ENCODE results near the gene NLRP5. TPM values are rescaled to one million over a fixed set of nuclear protein-coding genes. Genes with fewer than 3 reads are reported as not detected.

The NLRP5 gene
- total RNA-seq, 2 experiments from 2014 or later = not detected

DNA sequence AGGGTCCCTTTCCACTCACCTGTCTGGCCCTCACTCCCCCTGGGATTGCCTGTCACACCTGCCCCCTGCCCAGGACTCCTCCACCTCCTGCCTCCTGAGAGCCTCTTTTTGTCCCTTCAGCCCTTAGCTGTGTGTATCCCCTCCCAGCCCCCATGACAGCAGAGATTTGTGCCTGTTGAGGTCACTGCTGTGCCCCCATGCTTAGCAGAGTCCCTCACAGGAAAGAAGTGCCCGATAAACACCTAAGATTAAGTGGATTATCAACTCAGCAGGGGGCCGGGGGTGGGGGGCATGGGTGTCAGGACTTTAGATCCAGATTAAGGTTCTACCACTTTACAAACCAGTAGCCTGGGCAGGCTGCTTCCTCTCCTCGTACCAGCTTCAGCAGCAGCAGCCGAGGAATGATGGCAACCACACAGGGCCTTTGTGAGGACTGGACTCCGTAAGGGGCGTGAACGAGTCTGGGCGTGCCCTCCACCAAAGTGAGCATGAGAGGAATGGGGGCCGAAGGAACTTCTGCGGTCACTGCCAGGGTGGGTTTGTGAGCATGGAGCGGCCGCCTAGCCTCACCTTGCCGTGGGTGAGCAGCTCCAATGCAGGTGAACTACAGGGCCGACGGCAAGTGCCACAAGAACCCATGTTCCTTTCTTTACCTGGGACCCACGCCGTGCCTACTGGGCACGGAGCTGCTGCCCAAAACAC lies 98.4 kb downstream of the NLRP5 start:
- no peak overlapping the region for H3K4me3 Mint-ChIP-seq
- H3K4me1 Mint-ChIP-seq = peaks cover 10% of the 10 kb centered on the region
- ChIA-PET CTCF (interaction anchor here (1.1 to 1.3 kb wide), 2 partner anchors 19 to 20 kb away, joined by 3 to 6 read pairs; no protein-coding TSS in a partner anchor), POLR2A (no interaction called here)
- no peaks in the 10 kb centered on the region for H3K9me3 Mint-ChIP-seq
- H3K27ac Mint-ChIP-seq = no peak overlapping the region
- H3K36me3 Mint-ChIP-seq (ENCODE audit: low read depth) = peaks cover 11% of the 10 kb centered on the region
- peaks cover 4% of the 10 kb centered on the region for H3K27me3 Mint-ChIP-seq
- no peak for DNase-seq

DNA sequence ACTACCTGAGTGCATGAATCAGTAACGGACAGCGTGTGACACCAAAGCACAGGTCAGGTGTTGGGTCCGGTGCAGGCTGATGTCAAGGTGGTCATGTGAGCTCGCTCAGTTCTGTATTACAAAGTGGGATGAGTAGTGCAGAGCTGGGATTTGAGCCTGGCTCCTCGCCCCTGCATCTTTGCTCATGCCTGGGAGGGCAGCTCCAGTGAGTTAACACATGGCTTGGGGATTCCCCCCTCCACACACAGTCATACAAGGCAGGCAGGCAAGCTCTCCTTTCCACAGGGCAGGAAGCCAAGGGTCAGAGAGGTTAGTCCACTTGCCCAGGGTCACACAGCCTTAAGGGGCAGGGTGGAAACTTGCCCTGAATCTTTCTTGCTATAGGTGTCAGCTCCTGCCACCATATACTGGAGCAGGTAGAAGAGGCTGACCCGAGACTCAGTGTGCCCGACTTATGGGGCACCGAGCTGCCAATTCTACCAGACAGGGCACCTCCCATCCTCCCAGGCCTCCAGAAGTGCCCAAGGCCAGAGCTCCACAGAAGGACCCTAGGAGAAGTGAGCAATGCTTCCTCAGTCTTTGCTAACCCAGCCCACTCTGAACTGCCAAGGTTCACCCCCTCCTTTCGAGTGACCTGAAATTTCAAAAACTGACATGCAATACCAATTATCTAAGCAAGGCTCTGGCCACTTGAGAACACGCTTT lies 99.1 kb downstream of the NLRP5 start:
- Mint-ChIP-seq H3K4me1 (peaks cover 9% of the 10 kb centered on the region), H3K36me3 (ENCODE audit: low read depth) (peaks cover 16% of the 10 kb centered on the region), H3K4me3 (no peak overlapping the region), H3K27me3 (peaks cover 4% of the 10 kb centered on the region), H3K9me3 (no peaks in the 10 kb centered on the region), H3K27ac (no peak overlapping the region)
- ChIA-PET POLR2A (no interaction called here), CTCF (interaction anchor here (1.1 to 1.3 kb wide), 2 partner anchors 19 to 20 kb away, joined by 3 to 6 read pairs; no protein-coding TSS in a partner anchor)
- DNase-seq = no peak

DNA sequence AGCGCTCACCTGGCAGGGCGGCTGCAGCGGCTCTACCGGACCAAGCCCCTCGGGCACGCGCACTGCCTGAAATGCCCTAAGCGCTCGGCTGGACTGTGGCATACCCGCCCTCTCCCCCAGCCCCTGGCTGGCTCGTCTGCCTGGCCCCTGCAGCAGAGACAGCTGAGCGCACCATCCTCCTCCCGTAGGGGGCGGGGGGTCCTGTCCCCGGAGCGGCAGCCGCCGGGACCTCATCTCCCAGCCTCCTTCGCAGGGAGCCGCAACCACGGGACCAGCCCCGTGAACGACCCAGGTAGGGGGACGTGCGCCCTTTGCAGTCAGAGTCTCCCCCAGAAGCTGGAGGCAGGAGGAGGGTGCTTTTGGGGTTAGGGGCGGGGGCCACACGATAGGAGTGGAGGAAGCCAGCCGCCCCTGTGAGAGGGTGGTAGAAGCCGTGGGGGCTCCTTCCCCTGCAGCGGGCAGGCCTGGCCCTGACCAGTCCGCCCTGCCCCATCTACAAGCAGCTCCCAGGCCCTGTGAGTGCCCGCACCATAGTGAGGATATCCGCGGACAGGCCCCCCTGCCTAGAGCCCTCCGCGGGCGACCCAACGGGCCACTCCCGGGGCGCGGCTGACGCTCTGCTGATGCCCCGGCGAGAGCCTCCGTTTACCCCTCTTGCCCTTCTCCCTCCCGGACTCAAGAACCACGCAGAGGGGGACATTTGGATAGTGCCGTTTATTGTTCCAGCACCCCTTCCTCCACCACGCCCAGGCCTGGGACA lies 100.3 kb downstream of the NLRP5 start:
- H3K4me1 Mint-ChIP-seq = peaks cover 11% of the 10 kb centered on the region
- CTCF ChIA-PET = no interaction called here
- POLR2A ChIA-PET = no interaction called here
- H3K27ac Mint-ChIP-seq = no peak overlapping the region
- peaks cover 26% of the 10 kb centered on the region for H3K36me3 Mint-ChIP-seq (ENCODE audit: low read depth)
- no peaks in the 10 kb centered on the region for H3K27me3 Mint-ChIP-seq
- no peak for DNase-seq
- H3K4me3 Mint-ChIP-seq = no peak overlapping the region
- no peaks in the 10 kb centered on the region for H3K9me3 Mint-ChIP-seq

DNA sequence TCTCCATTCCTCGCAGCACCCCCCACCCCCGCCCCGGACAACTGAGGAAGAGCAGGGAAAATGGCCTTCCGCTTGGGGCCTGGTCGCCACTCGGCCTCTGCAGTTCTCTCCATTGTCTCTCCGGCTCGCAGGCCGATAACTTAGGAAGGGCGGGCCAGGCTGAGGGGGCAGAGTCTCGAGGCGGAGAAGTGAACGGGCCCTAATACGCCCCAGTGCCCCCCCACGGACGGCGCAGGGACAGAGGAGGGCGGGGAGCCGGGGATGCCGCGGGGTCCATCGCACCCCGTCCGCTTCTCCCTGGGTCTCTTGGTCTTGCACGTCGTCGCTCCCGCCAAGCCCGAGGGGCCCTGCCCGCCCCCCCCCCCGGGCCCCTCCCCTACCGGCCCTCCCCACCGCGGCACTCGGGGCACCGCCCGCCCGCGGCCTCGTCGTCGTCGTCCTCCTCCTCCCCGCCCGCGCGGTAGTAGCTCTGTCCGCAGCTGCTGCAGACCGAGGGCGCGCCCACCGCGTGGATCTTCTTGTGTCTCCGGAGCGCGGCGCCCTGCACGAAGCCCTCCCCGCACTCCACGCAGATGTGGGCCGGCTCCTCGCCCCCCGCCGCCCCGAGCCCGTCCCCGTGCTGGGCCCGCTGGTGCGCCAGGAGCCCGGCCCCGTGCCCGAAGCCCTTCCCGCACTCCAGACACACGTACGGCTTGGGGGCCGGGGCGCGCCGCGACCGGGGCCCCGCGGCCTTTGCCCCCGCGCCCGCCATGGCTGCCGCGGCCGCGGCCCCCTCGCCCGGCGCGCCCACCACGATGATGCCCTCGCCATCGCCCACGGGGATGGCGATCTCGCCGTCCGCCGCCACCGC lies 101.3 kb downstream of the NLRP5 start:
- Mint-ChIP-seq H3K4me3 (no peak overlapping the region), H3K4me1 (peaks cover 13% of the 10 kb centered on the region), H3K36me3 (ENCODE audit: low read depth) (peaks cover 30% of the 10 kb centered on the region), H3K9me3 (peaks cover 4% of the 10 kb centered on the region), H3K27ac (no peak overlapping the region), H3K27me3 (no peaks in the 10 kb centered on the region)
- ChIA-PET CTCF (no interaction called here), POLR2A (no interaction called here)
- no peak for DNase-seq

DNA sequence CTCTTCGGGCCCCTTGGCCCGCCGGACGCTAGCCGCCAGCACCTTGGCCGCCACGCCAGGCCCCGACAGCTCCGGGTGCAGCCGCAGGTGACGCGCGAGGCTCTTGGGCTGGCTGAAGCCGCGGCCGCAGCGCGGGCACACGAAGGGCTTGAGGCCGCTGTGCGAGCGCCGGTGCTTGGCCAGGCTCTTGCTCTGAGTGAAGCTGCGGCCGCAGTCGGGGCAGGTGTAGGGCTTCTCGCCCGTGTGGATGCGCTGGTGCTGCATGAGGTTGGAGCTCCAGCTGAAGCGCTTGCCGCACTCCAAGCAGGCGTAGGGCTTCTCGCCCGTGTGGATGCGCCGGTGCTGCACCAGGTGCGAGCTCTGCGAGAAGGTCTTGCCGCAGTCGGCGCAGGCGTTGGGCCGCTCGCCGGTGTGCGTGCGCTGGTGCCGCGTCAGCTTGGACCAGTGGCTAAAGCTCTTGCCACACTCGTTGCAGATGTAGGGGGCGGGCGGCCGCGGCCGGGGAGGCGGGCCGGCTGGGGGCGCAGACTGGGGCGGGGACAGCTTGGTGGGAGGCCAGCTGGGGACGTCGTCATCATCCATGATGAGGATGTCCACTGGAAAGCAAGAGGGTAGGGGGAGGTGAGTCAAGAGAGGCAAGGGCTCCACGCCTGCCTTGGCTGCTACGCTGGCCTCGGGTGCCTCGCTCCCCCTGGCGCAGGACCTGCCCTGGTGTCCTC lies 102.1 kb downstream of the NLRP5 start:
- H3K4me3 Mint-ChIP-seq = no peak overlapping the region
- H3K4me1 Mint-ChIP-seq = peaks cover 16% of the 10 kb centered on the region
- no peaks in the 10 kb centered on the region for H3K27me3 Mint-ChIP-seq
- no peak for DNase-seq
- H3K27ac Mint-ChIP-seq = no peak overlapping the region
- ChIA-PET POLR2A (no interaction called here), CTCF (no interaction called here)
- peaks cover 38% of the 10 kb centered on the region for H3K36me3 Mint-ChIP-seq (ENCODE audit: low read depth)
- H3K9me3 Mint-ChIP-seq = peaks cover 12% of the 10 kb centered on the region

DNA sequence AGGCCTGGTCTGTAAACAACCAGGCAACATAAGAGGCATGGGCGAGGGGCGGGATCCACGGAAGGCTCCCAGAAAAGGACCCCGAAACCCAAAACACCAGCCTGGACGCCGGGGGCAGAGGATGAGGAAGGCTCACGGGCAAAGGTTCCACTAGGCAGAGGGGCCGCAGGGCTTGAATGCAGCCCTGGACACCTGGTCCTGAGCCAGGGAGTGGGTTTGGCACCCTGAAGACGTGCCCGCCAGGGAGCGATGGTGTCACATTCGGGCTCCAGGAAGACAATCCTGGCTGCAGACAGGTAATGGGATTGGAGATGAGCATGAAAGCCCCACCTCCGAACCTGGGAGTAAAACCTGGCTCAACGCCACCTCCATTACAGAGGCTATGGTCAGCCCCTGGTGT lies 102.8 kb downstream of the NLRP5 start:
- H3K9me3 Mint-ChIP-seq = peaks cover 13% of the 10 kb centered on the region
- ChIA-PET CTCF (interaction anchor here (1.4 kb wide), 1 partner anchor 12 kb away, joined by 3 read pairs; no protein-coding TSS in a partner anchor), POLR2A (no interaction called here)

DNA sequence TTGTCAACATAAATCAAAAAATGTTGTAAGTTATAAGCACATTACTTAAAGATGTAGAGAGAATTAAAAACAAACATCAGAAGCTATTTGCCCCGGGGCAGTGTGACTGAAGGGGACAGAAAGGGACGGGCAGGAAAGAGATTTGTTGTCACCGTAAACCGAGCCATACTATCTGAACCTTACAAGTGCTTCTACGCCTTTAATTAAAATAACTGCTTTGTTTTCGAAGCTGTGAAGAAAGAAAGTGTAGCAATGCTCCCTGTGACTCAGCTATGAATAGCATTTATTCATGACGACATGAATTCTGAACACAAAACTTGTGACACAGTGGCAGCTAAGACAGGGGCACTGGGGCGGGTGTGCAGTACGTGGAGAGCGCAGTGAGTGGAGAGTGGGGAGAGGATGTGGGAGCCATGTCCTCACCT lies 104.5 kb downstream of the NLRP5 start:
- Mint-ChIP-seq H3K27me3 (no peaks in the 10 kb centered on the region), H3K4me3 (no peak overlapping the region), H3K4me1 (peaks cover 16% of the 10 kb centered on the region), H3K36me3 (ENCODE audit: low read depth) (peaks cover 57% of the 10 kb centered on the region), H3K27ac (no peak overlapping the region), H3K9me3 (peaks cover 15% of the 10 kb centered on the region)
- no peak for DNase-seq
- POLR2A ChIA-PET = no interaction called here
- CTCF ChIA-PET = interaction anchor here (0.7 to 1.0 kb wide), 3 partner anchors 12 to 15 kb away, joined by 3 read pairs; no protein-coding TSS in a partner anchor

More for the DNA sequence above, 102.8 kb downstream of the NLRP5 start:
- Mint-ChIP-seq H3K4me1 (peaks cover 16% of the 10 kb centered on the region), H3K36me3 (ENCODE audit: low read depth) (peaks cover 43% of the 10 kb centered on the region), H3K27me3 (no peaks in the 10 kb centered on the region), H3K27ac (no peak overlapping the region), H3K4me3 (no peak overlapping the region)
- no peak for DNase-seq

DNA sequence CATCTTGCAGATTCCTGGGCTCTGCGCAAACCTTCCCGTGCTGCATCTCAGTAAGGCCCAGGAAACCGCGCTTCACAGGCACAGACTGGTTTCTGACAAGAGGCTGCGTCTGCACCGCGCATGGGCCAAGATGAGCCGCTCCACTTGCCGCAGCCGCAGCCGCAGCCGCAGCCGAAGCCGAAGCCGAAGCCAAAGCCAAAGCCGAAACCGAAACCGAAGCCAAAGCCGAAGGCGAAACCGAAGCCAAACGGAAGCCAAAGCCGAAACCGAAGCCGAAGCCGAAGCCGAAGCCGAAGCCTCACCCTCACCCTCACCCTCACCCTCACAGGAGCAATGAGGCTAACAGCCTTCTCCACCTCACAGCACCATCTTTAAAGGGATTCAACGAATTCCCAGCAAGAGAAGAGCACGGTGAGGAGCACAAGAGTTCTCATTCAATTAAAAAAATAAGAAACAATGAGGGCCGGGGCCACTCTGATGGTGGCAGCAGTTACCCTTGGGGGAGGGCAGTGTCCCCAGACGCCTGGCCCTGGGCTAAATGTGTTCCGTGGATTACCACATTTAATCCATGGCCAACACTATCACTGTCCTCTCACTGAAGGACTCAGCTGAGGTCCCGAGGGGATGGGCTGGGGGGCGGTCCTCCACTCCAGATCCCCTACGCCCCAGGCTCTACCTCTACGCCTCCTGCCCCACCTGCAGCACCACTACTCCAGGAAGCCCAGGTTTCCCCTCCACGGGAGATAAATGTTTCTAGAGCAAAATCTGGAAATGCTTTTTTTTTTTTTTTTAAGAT lies 105.4 kb downstream of the NLRP5 start:
- H3K27ac Mint-ChIP-seq = peak overlapping the region; percentile 67
- H3K4me3 Mint-ChIP-seq = peak overlapping the region; percentile 50
- POLR2A ChIA-PET = no interaction called here
- peaks cover 16% of the 10 kb centered on the region for H3K4me1 Mint-ChIP-seq
- H3K27me3 Mint-ChIP-seq = no peaks in the 10 kb centered on the region
- peak; percentile 34 for DNase-seq
- H3K36me3 Mint-ChIP-seq (ENCODE audit: low read depth) = peaks cover 56% of the 10 kb centered on the region
- H3K9me3 Mint-ChIP-seq = peaks cover 15% of the 10 kb centered on the region
- CTCF ChIA-PET = interaction anchor here (0.7 to 1.0 kb wide), 3 partner anchors 13 to 16 kb away, joined by 3 read pairs; no protein-coding TSS in a partner anchor

DNA sequence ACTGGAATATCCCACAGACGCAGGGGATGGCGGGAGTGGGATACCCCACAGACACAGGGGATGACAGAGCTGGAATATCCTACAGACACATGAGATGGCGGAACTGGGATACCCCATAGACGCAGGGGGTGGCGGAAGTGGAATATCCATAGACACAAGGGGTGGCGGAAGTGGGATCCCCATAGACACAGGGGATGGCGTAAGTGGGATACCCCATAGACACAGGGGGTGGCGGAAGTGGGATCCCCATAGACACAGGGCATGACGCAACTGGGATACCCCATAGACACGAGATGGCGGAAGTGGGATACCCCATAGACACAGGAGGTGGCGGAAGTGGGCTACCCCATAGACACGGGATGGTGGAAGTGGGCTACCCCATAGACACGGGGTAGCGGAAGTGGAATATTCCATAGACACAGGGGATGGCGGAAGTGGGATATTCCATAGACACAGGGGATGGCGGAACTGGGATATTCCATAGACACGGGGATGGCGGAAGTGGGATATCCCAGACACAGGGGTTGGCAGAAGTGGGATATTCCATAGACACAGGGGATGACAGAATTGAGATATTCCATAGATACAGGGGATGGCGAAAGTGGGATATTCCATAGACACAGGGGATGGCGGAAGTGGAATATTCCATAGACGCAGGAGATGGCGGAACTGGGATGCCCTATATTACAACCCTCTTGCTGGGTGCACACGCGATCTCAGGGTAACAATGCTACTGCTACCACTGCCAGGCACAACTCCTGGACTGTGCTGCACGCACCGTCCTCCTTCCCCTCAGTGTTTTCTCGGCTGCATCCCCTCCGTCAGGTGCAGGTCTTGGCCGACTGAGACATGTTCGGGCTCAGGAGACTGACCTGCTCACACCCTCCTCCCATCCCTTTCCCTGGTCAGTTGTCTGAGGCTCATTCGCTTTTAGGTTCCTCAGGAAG lies 106.4 kb downstream of the NLRP5 start:
- no peak for DNase-seq
- Mint-ChIP-seq H3K27ac (no peak overlapping the region), H3K4me1 (peaks cover 16% of the 10 kb centered on the region), H3K27me3 (no peaks in the 10 kb centered on the region), H3K9me3 (peaks cover 15% of the 10 kb centered on the region), H3K36me3 (ENCODE audit: low read depth) (peaks cover 59% of the 10 kb centered on the region), H3K4me3 (no peak overlapping the region)
- ChIA-PET CTCF (no interaction called here), POLR2A (no interaction called here)

DNA sequence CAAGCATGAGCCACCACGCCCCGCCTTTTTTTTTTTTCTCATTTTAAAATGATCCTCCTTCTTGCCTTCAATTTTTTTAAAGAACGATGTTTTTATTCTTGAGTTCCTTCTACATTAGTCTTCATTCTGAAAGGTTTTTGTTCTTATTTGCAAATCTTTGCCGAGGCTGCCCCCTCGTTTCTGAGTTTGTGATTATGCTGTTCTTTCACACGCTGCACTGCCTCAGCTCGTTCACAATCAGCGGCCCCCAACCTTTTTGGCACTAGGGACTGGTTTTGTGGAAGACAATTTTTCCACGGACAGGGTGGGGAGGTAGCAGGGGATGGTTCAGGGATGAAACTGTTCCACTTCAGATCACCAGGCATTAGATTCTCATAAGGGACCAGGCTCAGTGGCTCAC lies 107.9 kb downstream of the NLRP5 start:
- H3K4me3 Mint-ChIP-seq = no peak overlapping the region
- H3K36me3 Mint-ChIP-seq (ENCODE audit: low read depth) = peaks cover 52% of the 10 kb centered on the region
- ChIA-PET CTCF (no interaction called here), POLR2A (no interaction called here)
- DNase-seq = no peak
- no peaks in the 10 kb centered on the region for H3K27me3 Mint-ChIP-seq
- H3K9me3 Mint-ChIP-seq = peaks cover 15% of the 10 kb centered on the region
- peaks cover 16% of the 10 kb centered on the region for H3K4me1 Mint-ChIP-seq
- H3K27ac Mint-ChIP-seq = no peak overlapping the region

DNA sequence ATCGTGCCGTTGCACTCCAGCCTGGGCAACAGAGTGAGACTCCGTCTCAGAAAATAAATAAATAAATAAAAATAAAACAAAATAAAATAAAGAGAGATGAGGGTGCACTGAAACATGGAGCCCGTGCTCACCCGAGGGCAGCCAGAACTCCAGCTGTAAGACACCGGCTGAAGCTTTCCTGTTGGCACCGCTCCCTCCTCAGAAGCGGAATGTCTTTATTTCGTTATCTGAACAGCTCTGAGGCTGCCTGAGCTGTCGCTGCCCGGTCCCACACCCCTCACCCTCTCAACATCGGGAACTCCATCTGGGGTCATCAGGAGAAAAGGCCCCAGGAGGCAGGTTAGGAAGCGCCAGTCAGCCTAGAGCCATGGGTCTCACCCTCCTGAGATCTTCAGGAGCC lies 110.1 kb downstream of the NLRP5 start:
- peaks cover 15% of the 10 kb centered on the region for H3K9me3 Mint-ChIP-seq
- POLR2A ChIA-PET = no interaction called here
- CTCF ChIA-PET = no interaction called here
- no peak overlapping the region for H3K27ac Mint-ChIP-seq
- peaks cover 45% of the 10 kb centered on the region for H3K36me3 Mint-ChIP-seq (ENCODE audit: low read depth)
- DNase-seq = no peak
- no peaks in the 10 kb centered on the region for H3K27me3 Mint-ChIP-seq
- no peak overlapping the region for H3K4me3 Mint-ChIP-seq
- H3K4me1 Mint-ChIP-seq = peaks cover 8% of the 10 kb centered on the region
